H1 (cell line): ENCODE data around the gene DSCAM. TPM values are rescaled to one million over a fixed set of nuclear protein-coding genes. Genes with fewer than 3 reads are reported as not detected.

Experiments used
- CHD1 ChIP-seq: IDR thresholded peaks from 2 replicates; pipeline ENCODE4 v1.6.1; 2012; ENCODE audit warnings: low read depth, low read length, improper control_type of control experiment
- CTCF ChIP-seq, 3 experiments: IDR thresholded peaks; 1 replicate in 2 of 3; 2 replicates in 1 of 3; pipeline versions ENCODE4 v1.5.1 to v1.6.1; 2011; ENCODE audit warnings: low read length in 3 of 3, mild to moderate bottlenecking in 3 of 3, inconsistent platforms in 2 of 3, low read depth in 1 of 3, moderate library complexity in 1 of 3; ENCODE audit not compliant: insufficient read depth in 1 of 3; ENCODE audit errors: control extremely low read depth in 1 of 3
- POLR2A ChIP-seq, 2 experiments: IDR thresholded peaks; 1 replicate in 1 of 2; 2 replicates in 1 of 2; pipeline ENCODE4 v1.6.1; 2011; ENCODE audit warnings: low read depth in 2 of 2, low read length in 2 of 2, mild to moderate bottlenecking in 2 of 2; ENCODE audit errors: control extremely low read depth in 1 of 2
- POU5F1 ChIP-seq: IDR thresholded peaks from 2 replicates; pipeline ENCODE4 v1.6.1; 2011; ENCODE audit warnings: low read depth, mild to moderate bottlenecking, low read length, moderate library complexity
- RBBP5 ChIP-seq: IDR thresholded peaks from 2 replicates; pipeline ENCODE4 v1.7.1; 2012; ENCODE audit warnings: low read depth, mild to moderate bottlenecking, inconsistent platforms, low read length, moderate library complexity, borderline replicate concordance
- SIRT6 ChIP-seq: IDR thresholded peaks from one replicate; pipeline ENCODE4 v1.7.1; 2012; ENCODE audit warnings: low read length, inconsistent platforms
- SIX5 ChIP-seq: IDR thresholded peaks from 2 replicates; pipeline ENCODE4 v1.6.1; 2011; ENCODE audit warnings: mild to moderate bottlenecking, low read depth, low read length
- SP2 ChIP-seq: IDR thresholded peaks from 2 replicates; pipeline ENCODE4 v1.6.1; 2012; ENCODE audit warnings: mild to moderate bottlenecking, low read length, inconsistent platforms
- SRF ChIP-seq: IDR thresholded peaks from 2 replicates; pipeline ENCODE4 v1.6.1; 2011; ENCODE audit warnings: mild to moderate bottlenecking, low read depth, low read length, moderate library complexity
- ZNF274 ChIP-seq: IDR thresholded peaks from 2 replicates; pipeline ENCODE4 v1.7.0; 2012; ENCODE audit warnings: low read length, borderline replicate concordance; ENCODE audit errors: extremely low read depth
- polyA plus RNA-seq, 7 experiments: library from polyadenylated mRNA; depleted of rRNA in 3 of 7; stranded (reverse) in 5 of 7; unstranded in 2 of 7; fragments of >200 nt in 5 of 7; fragments of 200-250 nt in 2 of 7; gene quantifications; 1 replicate in 5 of 7; 2 replicates in 1 of 7; 4 replicates in 1 of 7; pipeline versions ENCODE4 v1.2.1 to v1.2.3, GENCODE V29; 2011 to 2013; ENCODE audit warnings: missing spikeins in 2 of 7, mixed read lengths in 2 of 7
- total RNA-seq: library from RNA; stranded (reverse); fragmentation: NEBNext Ultra II Directional; extraction: Animal tissue kit (Norgen Biotek cat#: 25700); gene quantifications from 2 replicates; pipeline ENCODE4 v1.2.1, GENCODE V29; 2021

DSCAM gene
- total and polyA plus RNA-seq, 2 of the 8 experiments (the other 6 are each of a cell fraction or from before 2014, with no cell fraction given) = 0.02 to 0.15 TPM

GRCh38 chr21:40796464-40796863 lies 50.5 kb downstream of the DSCAM start (continued):
- TF ChIP-seq CTCF (IDR thresholded peaks at IDR 0.05; ENCODE audit: control extremely low read depth in 1 of 3, insufficient read depth in 1 of 3, low read depth in 1 of 3, low read length in 3 of 3) (no peak), SIRT6 (no peak), CHD1 (no peak), ZNF274 (no peak), SRF (no peak), SP2 (no peak), RBBP5 (no peak), POU5F1 (no peak), SIX5 (no peak), POLR2A (IDR thresholded peaks at IDR 0.05; ENCODE audit: control extremely low read depth in 1 of 2, low read depth in 2 of 2, low read length in 2 of 2) (no peak)
